Fibroblast of the aortic adventitia (primary cell): ENCODE data around the gene MARS1. TPM values are rescaled to one million over a fixed set of nuclear protein-coding genes. Genes with fewer than 3 reads are reported as not detected.
"Not testable (repeated sequence)": the region's sequence is repeated elsewhere in the genome, so short reads cannot be mapped to it uniquely, and the experiment has no call there.

Source experiments
- DNase-seq: peaks from one replicate; pipeline ENCODE4 v3.0.0-alpha.2; 2010; ENCODE audit warnings: low read depth
- H3K4me3 ChIP-seq: 2 replicates; pipeline ENCODE4 v1.5.1; 2011; ENCODE audit warnings: low read depth, mild to moderate bottlenecking, control low read depth, low read length, moderate library complexity
- CTCF ChIP-seq: IDR thresholded peaks from 2 replicates; pipeline ENCODE4 v1.5.1; 2011; ENCODE audit warnings: mild to moderate bottlenecking, low read length, control low read depth, inconsistent platforms; ENCODE audit not compliant: insufficient read depth
- total RNA-seq: library from RNA; depleted of rRNA; stranded (reverse); fragments of >200 nt; gene quantifications from 2 replicates; pipeline ENCODE4 v1.2.3, GENCODE V29; 2012; ENCODE audit warnings: low replicate concordance

Gene MARS1
- total RNA-seq, 1 donor = 185 TPM

GRCh38 chr12:57553343-57554202, 65.7 kb downstream of the MARS1 start:
- H3K4me3 ChIP-seq = no peak overlapping the region
- DNase-seq = no peak
- no peak for TF ChIP-seq CTCF

DNA sequence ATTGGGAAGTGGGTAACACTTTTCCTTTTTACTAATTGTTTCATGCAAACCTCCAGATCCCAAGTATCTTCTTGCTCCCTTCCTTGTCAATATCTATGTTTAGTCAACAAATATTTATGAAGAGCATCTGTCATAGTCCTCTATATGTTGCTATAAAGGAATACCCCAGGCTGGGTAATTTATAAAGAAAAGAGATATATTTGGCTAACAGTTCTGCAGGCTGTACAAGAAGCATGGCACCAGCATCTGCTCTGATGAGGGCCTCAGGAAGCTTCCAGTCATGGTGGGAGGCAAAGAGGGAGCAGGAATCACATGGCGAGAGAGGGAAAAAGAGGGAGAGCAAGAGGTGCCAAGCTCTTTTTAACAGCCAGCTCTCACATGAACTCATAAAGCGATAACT, 66.6 kb downstream of the MARS1 start:
- TF ChIP-seq CTCF = no peak
- no peak overlapping the region for H3K4me3 ChIP-seq
- DNase-seq = no peak

GRCh38 chr12:57554897-57555296, 67.0 kb downstream of the MARS1 start:
- no peak for TF ChIP-seq CTCF
- H3K4me3 ChIP-seq = no peak overlapping the region
- no peak for DNase-seq

DNA sequence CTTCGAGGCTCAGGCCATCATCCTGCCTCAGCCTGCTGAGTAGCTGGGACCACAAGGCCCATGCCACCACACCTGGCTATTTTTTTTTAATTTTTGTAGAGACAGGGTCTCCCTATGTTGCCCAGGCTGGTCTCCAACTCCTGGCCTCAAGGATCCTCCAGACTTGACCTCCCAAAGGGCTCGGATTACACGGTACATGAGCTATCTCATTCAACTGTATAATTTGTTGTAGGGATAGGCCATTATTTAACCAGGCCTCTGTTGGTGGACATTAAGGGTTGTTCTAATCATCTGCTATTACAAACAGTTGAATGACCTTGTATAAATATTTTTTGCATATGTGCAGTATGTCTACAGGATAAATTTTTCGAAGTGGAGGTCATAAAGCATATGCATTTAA, 71.0 kb downstream of the MARS1 start:
- no peak for TF ChIP-seq CTCF
- no peak for DNase-seq
- no peak overlapping the region for H3K4me3 ChIP-seq

- TF ChIP-seq CTCF = no peak
These were observed 72.6 kb downstream of the MARS1 start for GRCh38 chr12:57560516-57560915.

DNA sequence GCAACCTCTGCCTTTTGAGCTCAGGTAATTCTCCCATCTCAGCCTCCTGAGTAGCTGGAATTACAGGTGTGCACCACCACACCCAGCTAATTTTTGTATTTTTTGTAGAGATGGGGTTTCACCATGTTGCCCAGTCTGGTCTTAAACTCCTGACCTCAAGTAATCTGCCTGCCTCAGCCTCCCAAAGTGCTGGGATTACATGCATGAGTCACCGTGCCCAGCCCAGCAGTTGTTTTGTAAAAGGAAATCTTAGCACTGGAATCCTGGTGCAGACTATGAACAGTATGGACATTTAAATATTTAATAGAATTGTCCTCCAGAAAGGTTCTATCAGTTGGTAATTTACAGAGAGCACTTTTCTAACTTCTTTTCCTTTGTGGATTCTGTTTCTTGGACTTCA, 73.2 kb downstream of the MARS1 start:
- not testable (repeated sequence) for H3K4me3 ChIP-seq
- peak; percentile 33 for DNase-seq

More at GRCh38 chr12:57560516-57560915, 72.6 kb downstream of the MARS1 start:
- H3K4me3 ChIP-seq = no peak overlapping the region
- no peak for DNase-seq

GRCh38 chr12:57563358-57563757, 75.5 kb downstream of the MARS1 start:
- H3K4me3 ChIP-seq = no peak overlapping the region
- no peak for DNase-seq
- TF ChIP-seq CTCF = no peak
